Caco-2 (cell line): ENCODE results near the gene HDAC2. TPM values are rescaled to one million over a fixed set of nuclear protein-coding genes. Genes with fewer than 3 reads are reported as not detected.
"Not testable (repeated sequence)": the region's sequence is repeated elsewhere in the genome, so short reads cannot be mapped to it uniquely, and the experiment has no call there.

Experiments used
- Bru-seq: library from RNA; stranded (reverse); fragments of 400-500 nt; gene quantifications from one replicate; lab custom pipeline; 2021; lab: Mats Ljungman, UMichigan
- BruChase-seq, 2 experiments: library from RNA; stranded (reverse); fragments of 400-500 nt; gene quantifications; one replicate each; lab custom pipeline; 2021; lab: Mats Ljungman, UMichigan
- BruUV-seq: library from RNA; stranded (reverse); fragments of 400-500 nt; replicated peaks from 2 replicates; lab custom pipeline; 2021; lab: Mats Ljungman, UMichigan
- CTCF ChIA-PET: fragments of 300-600 bp; sonication (Branson Sonifier 250); formaldehyde crosslinking; loops from one replicate; lab custom pipeline; 2022; ENCODE audit warnings: antibody characterized with exemption; lab: Charles Lee
- POLR2A ChIA-PET: fragments of 300-600 bp; sonication (Branson Sonifier 250); formaldehyde crosslinking; loops from one replicate; lab custom pipeline; 2022; ENCODE audit warnings: antibody characterized with exemption; lab: Charles Lee
- DNase-seq, 2 experiments: peaks; one replicate each; pipeline versions ENCODE4 v3.0.0 to v3.0.0-alpha.2; 2020 to 2022
- H3K27me3 ChIP-seq: replicated peaks from 2 replicates; pipeline ENCODE4 v1.6.0; 2011; ENCODE audit warnings: low read length; ENCODE audit not compliant: control insufficient read depth, insufficient read depth
- H3K36me3 ChIP-seq: 2 replicates; pipeline ENCODE4 v1.5.1; 2011; ENCODE audit warnings: low read length; ENCODE audit not compliant: control insufficient read depth, insufficient read depth
- H3K4me1 ChIP-seq: fragments of 250-450 bp; sonication (Bioruptor Pico); 2 replicates; pipeline ENCODE4 v1.5.1; 2020; ENCODE audit warnings: mild to moderate bottlenecking
- H3K4me3 ChIP-seq: 2 replicates; pipeline ENCODE4 v1.5.1; 2011; ENCODE audit warnings: low read depth, mild to moderate bottlenecking, control low read depth, low read length
- H3K9me3 ChIP-seq: fragments of 250-450 bp; sonication (Bioruptor Pico); 2 replicates; pipeline ENCODE4 v1.5.1; 2020; ENCODE audit warnings: mild to moderate bottlenecking, moderate library complexity
- H3K27ac Mint-ChIP-seq: one replicate; pipeline ENCODE4 v1.8.0; 2022; ENCODE audit warnings: mixed read lengths; ENCODE audit not compliant: unreplicated experiment
- H3K27me3 Mint-ChIP-seq: one replicate; pipeline ENCODE4 v1.8.0; 2022; ENCODE audit warnings: mixed read lengths; ENCODE audit not compliant: insufficient read depth, unreplicated experiment
- H3K36me3 Mint-ChIP-seq: one replicate; pipeline ENCODE4 v1.8.0; 2022; ENCODE audit warnings: mild to moderate bottlenecking, mixed read lengths; ENCODE audit not compliant: insufficient read depth, unreplicated experiment
- H3K4me1 Mint-ChIP-seq: one replicate; pipeline ENCODE4 v1.8.0; 2022; ENCODE audit warnings: low read depth, mixed read lengths; ENCODE audit not compliant: unreplicated experiment
- H3K4me3 Mint-ChIP-seq: one replicate; pipeline ENCODE4 v1.8.0; 2022; ENCODE audit warnings: mild to moderate bottlenecking, moderate library complexity, mixed read lengths; ENCODE audit not compliant: unreplicated experiment
- H3K9me3 Mint-ChIP-seq: one replicate; pipeline ENCODE4 v1.8.0; 2022; ENCODE audit warnings: mixed read lengths; ENCODE audit not compliant: unreplicated experiment
- CTCF ChIP-seq, 2 experiments: fragments of 200-600 bp in 1 of 2; IDR thresholded peaks; 1 replicate in 1 of 2; 2 replicates in 1 of 2; pipeline versions ENCODE4 v1.5.1 to v1.8.0; 2011 to 2022; ENCODE audit warnings: antibody characterized with exemption in 1 of 2, control low read depth in 1 of 2, inconsistent platforms in 1 of 2, low read depth in 1 of 2, low read length in 1 of 2, mild to moderate bottlenecking in 1 of 2, moderate library complexity in 1 of 2; ENCODE audit not compliant: insufficient read depth in 1 of 2, severe bottlenecking in 1 of 2, unreplicated experiment in 1 of 2
- intact Hi-C: fragments of 100-400 bp; cut with micrococcal nuclease; formaldehyde crosslinking; loops from one replicate; pipeline ENCODE4 v1.10.0; 2022; ENCODE audit not compliant: unreplicated experiment
- long read RNA-seq: library from polyadenylated mRNA; stranded (forward); transcript quantifications from one replicate; pipeline ENCODE4 v2.0.0, GENCODE V29; 2022
- total RNA-seq: library from RNA; stranded (reverse); gene quantifications from 2 replicates; pipeline ENCODE4 v1.2.3, GENCODE V29; 2022

The HDAC2 gene
- total RNA-seq, result 197 and 201 TPM in 2 replicates
- percentile 97 among the genes with signal in this experiment for Bru-seq, nascent RNA
- percentile 95 among the genes with signal in this experiment for BruChase-seq, experiment 1, labeled RNA remaining after a 2-hour chase
- BruChase-seq, experiment 2, labeled RNA remaining after a 6-hour chase, result percentile 96 among the genes with signal in this experiment
- long read RNA-seq, full-length matches to known transcripts, result 341 of 393 reads
- long read RNA-seq, partial matches to known transcripts, result 18 of 393 reads
- long read RNA-seq, other reads (novel, unspliced or antisense), result 34 of 393 reads

GRCh38 chr6:113970805-113971676, at the start of gene HDAC2:
Gene HDAC2 (minus strand): TSS chr6:113971148. CDS start chr6:113970908, 240 bp downstream.
- H3K4me1 Mint-ChIP-seq, result peaks cover 28% of the 10 kb centered on the region
- peak; percentile 94 for DNase-seq
- no peaks in the 10 kb centered on the region for H3K9me3 Mint-ChIP-seq
- CTCF ChIA-PET, result interaction anchor here (0.6 to 1.4 kb wide), 3 partner anchors 10 to 472 kb away, joined by 3 to 7 read pairs (median 5); no protein-coding TSS in a partner anchor
- BruUV-seq, result no TSS peak
- no peaks in the 10 kb centered on the region for H3K36me3 ChIP-seq
- peak within 1 kb of the TSS; percentile 98 for H3K4me3 Mint-ChIP-seq
- no peaks in the 10 kb centered on the region for H3K27me3 Mint-ChIP-seq
- TF ChIP-seq CTCF (IDR thresholded peaks at IDR 0.05; ENCODE audit: insufficient read depth in 1 of 2, low read depth in 1 of 2, low read length in 1 of 2, severe bottlenecking in 1 of 2, unreplicated experiment in 1 of 2), result no peak
- no peaks in the 10 kb centered on the region for H3K27me3 ChIP-seq
- POLR2A ChIA-PET, result interaction anchor here (0.5 to 0.7 kb wide), 3 partner anchors 322 to 614 kb away, joined by 3 to 6 read pairs (median 4); no protein-coding TSS in a partner anchor
- H3K36me3 Mint-ChIP-seq, result peaks cover 32% of the 10 kb centered on the region
- peaks cover 8% of the 10 kb centered on the region; the same call in 1 of the 2 replicates for H3K4me1 ChIP-seq
- intact Hi-C loops, result loop anchor here (1.0 kb wide), 2 partner anchors 40 to 174 kb away; no protein-coding TSS in a partner anchor
- H3K4me3 ChIP-seq, result peak within 1 kb of the TSS; percentile 97
- H3K9me3 ChIP-seq, result no peaks in the 10 kb centered on the region
- H3K27ac Mint-ChIP-seq, result peak within 1 kb of the TSS; percentile 99

- BruUV-seq, result no TSS peak
- H3K27ac Mint-ChIP-seq, result no peak overlapping the region
- ChIA-PET CTCF (no interaction called here), POLR2A (no interaction called here)
- peaks cover 40% of the 10 kb centered on the region for H3K36me3 Mint-ChIP-seq
- H3K4me1 ChIP-seq, result peaks cover 15% of the 10 kb centered on the region; the same call in 1 of the 2 replicates
- intact Hi-C loops, result no loop called here
- H3K4me3 Mint-ChIP-seq, result no peak overlapping the region
- H3K4me3 ChIP-seq, result no peak overlapping the region
- no peak for TF ChIP-seq CTCF (IDR thresholded peaks at IDR 0.05; ENCODE audit: insufficient read depth in 1 of 2, low read depth in 1 of 2, low read length in 1 of 2, severe bottlenecking in 1 of 2, unreplicated experiment in 1 of 2)
- no peaks in the 10 kb centered on the region for H3K27me3 Mint-ChIP-seq
- H3K9me3 ChIP-seq, result no peaks in the 10 kb centered on the region
- no peaks in the 10 kb centered on the region for H3K36me3 ChIP-seq
- peaks cover 27% of the 10 kb centered on the region for H3K4me1 Mint-ChIP-seq
- H3K27me3 ChIP-seq, result no peaks in the 10 kb centered on the region
- no peak for DNase-seq
- no peaks in the 10 kb centered on the region for H3K9me3 Mint-ChIP-seq
Measured at GRCh38 chr6:114020196-114020595, 49.2 kb upstream of the HDAC2 start.

DNA sequence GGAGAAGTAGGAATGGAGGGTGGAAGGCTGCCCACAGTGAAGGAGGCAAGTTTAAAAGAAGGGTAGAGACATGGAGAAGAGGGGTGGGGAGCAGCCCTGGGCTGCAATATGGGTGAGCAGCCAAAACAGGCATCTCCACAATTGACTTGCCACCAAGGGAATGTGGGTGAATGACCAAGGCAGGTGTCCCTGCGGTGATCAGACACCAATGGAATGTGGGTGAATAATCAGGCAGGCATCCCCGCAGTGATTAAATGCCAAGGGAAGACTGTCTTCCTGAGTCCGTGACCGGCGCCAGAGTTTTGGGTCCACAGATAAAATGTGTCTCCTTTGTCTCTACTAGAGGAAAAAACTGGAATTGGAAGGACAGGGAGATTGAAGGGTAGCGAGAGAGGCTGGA, 46.2 kb upstream of the HDAC2 start:
- H3K27me3 Mint-ChIP-seq, H3K36me3 ChIP-seq, H3K9me3 ChIP-seq, H3K9me3 Mint-ChIP-seq, POLR2A ChIA-PET, H3K27ac Mint-ChIP-seq, H3K27me3 ChIP-seq, CTCF ChIA-PET, H3K4me3 Mint-ChIP-seq, H3K4me3 ChIP-seq, intact Hi-C loops: not testable (repeated sequence)
- peaks cover 29% of the 10 kb centered on the region for H3K4me1 ChIP-seq
- Mint-ChIP-seq H3K36me3 (peaks cover 29% of the 10 kb centered on the region), H3K4me1 (peaks cover 27% of the 10 kb centered on the region)
- BruUV-seq, result TSS peak; percentile 45
- peak in 1 of 2 experiments; percentile 56 for DNase-seq

GRCh38 chr6:114014106-114014505, 43.2 kb upstream of the HDAC2 start:
- Mint-ChIP-seq H3K36me3 (peaks cover 28% of the 10 kb centered on the region), H3K4me1 (peaks cover 27% of the 10 kb centered on the region)
- H3K27ac Mint-ChIP-seq, H3K4me3 Mint-ChIP-seq, H3K27me3 Mint-ChIP-seq, H3K9me3 Mint-ChIP-seq, H3K27me3 ChIP-seq, H3K36me3 ChIP-seq, intact Hi-C loops, BruUV-seq, POLR2A ChIA-PET, DNase-seq, CTCF ChIA-PET, H3K9me3 ChIP-seq, H3K4me3 ChIP-seq: not testable (repeated sequence)
- peaks cover 32% of the 10 kb centered on the region for H3K4me1 ChIP-seq

DNA sequence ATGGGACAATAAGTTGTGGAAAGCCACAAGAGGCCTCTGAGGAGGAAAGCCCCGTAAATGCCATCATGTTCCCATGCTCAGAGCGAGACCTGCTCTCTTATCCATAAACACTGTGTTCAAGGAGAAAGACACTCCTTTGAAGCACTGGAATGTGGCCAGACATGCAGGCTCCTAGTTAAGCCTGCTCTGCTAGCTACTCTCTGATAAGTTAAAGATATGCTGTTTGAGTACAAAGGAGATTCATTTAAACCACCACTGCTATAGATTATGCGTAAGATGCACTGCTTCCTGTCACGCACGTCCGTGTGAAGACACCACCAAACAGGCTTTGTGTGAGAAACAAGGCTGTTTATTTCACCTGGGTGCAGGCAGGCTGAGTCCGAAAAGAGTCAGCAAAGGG, 40.5 kb upstream of the HDAC2 start:
- not testable (repeated sequence) for H3K9me3 Mint-ChIP-seq, H3K27me3 ChIP-seq, BruUV-seq, H3K4me3 Mint-ChIP-seq, H3K9me3 ChIP-seq, H3K27me3 Mint-ChIP-seq, H3K36me3 ChIP-seq, H3K27ac Mint-ChIP-seq
- DNase-seq, result peak; percentile 83 to 89
- Mint-ChIP-seq H3K4me1 (peaks cover 14% of the 10 kb centered on the region), H3K36me3 (peaks cover 43% of the 10 kb centered on the region)
- Histone ChIP-seq H3K4me1 (peaks cover 29% of the 10 kb centered on the region), H3K4me3 (peak overlapping the region; percentile 36)
- POLR2A ChIA-PET, result interaction anchor here (0.7 kb wide), 1 partner anchor 10 kb away, joined by 3 read pairs; no protein-coding TSS in a partner anchor
- CTCF ChIA-PET, result interaction anchor here (2.0 kb wide), 1 partner anchor 16 kb away, joined by 12 read pairs; no protein-coding TSS in a partner anchor
- intact Hi-C loops, result loop anchor here (1.0 kb wide), 5 partner anchors 16 to 134 kb away; partner anchors contain the start of gene HDAC2
